Ammon's horn (tissue), 1 donor: ENCODE data around the gene CNMD.
"Not testable (repeated sequence)": the region's sequence is repeated elsewhere in the genome, so short reads cannot be mapped to it uniquely, and the experiment has no call there.

Source experiments
- DNase-seq: peaks from one replicate; pipeline ENCODE4 v3.0.0-alpha.2; 2016; ENCODE audit warnings: low spot score

CNMD gene

GRCh38 chr13:52744842-52745375 lies 5.3 kb upstream of the CNMD start:
- no peak for DNase-seq

GRCh38 chr13:52743988-52744387 lies 4.4 kb upstream of the CNMD start:
- DNase-seq, result no peak

- no peak for DNase-seq
Observed at GRCh38 chr13:52743569-52743968, 3.9 kb upstream of the CNMD start.

- no peak for DNase-seq
Observed at GRCh38 chr13:52738719-52739467, 727 bp downstream of the CNMD start.

GRCh38 chr13:52737965-52738364 lies 1.7 kb downstream of the CNMD start:
- DNase-seq, result peak; percentile 22

GRCh38 chr13:52737451-52737850 lies 2.2 kb downstream of the CNMD start:
- DNase-seq, result no peak

GRCh38 chr13:52736891-52737290 lies 2.7 kb downstream of the CNMD start:
- DNase-seq, result no peak

GRCh38 chr13:52734075-52734623 lies 5.5 kb downstream of the CNMD start:
- no peak for DNase-seq

- DNase-seq, result no peak
Observed at GRCh38 chr13:52726258-52726657, 13.4 kb downstream of the CNMD start.

- DNase-seq, result no peak
Observed at GRCh38 chr13:52725302-52725701, 14.3 kb downstream of the CNMD start.

- no peak for DNase-seq
Observed at GRCh38 chr13:52723181-52723580, 16.4 kb downstream of the CNMD start.

GRCh38 chr13:52721356-52721755 lies 18.3 kb downstream of the CNMD start:
- not testable (repeated sequence) for DNase-seq

- DNase-seq, result not testable (repeated sequence)
Observed at GRCh38 chr13:52720904-52721303, 18.7 kb downstream of the CNMD start.

GRCh38 chr13:52713894-52714293 lies 25.7 kb downstream of the CNMD start:
- DNase-seq, result peak; percentile 72

- DNase-seq, result no peak
Observed at GRCh38 chr13:52712385-52712784, 27.2 kb downstream of the CNMD start.

- no peak for DNase-seq
Observed at GRCh38 chr13:52711286-52711685, 28.3 kb downstream of the CNMD start.

- DNase-seq, result not testable (repeated sequence)
Observed at GRCh38 chr13:52708266-52708665, 31.4 kb downstream of the CNMD start.

- no peak for DNase-seq
Observed at GRCh38 chr13:52707375-52707774, 32.2 kb downstream of the CNMD start.

- no peak for DNase-seq
Observed at GRCh38 chr13:52706081-52706480, 33.5 kb downstream of the CNMD start.

- DNase-seq, result no peak
Observed at GRCh38 chr13:52703482-52703881, 36.1 kb downstream of the CNMD start.

GRCh38 chr13:52701728-52702465 lies 37.7 kb downstream of the CNMD start:
- no peak for DNase-seq

GRCh38 chr13:52696566-52696965 lies 43.1 kb downstream of the CNMD start:
- no peak for DNase-seq

GRCh38 chr13:52695856-52696255 lies 43.8 kb downstream of the CNMD start:
- DNase-seq, result no peak
